Iris pigment epithelial cell (primary cell): ENCODE measurements around the gene RFESD.
"Not testable (repeated sequence)": the region's sequence is repeated elsewhere in the genome, so short reads cannot be mapped to it uniquely, and the experiment has no call there.

Source experiments
- DNase-seq: peaks from one replicate; pipeline ENCODE4 v3.0.0-alpha.2; 2011; ENCODE audit warnings: low read depth

The RFESD gene

GRCh38 chr5:95628933-95629332 lies 17.6 kb upstream of the RFESD start:
- no peak for DNase-seq

DNA sequence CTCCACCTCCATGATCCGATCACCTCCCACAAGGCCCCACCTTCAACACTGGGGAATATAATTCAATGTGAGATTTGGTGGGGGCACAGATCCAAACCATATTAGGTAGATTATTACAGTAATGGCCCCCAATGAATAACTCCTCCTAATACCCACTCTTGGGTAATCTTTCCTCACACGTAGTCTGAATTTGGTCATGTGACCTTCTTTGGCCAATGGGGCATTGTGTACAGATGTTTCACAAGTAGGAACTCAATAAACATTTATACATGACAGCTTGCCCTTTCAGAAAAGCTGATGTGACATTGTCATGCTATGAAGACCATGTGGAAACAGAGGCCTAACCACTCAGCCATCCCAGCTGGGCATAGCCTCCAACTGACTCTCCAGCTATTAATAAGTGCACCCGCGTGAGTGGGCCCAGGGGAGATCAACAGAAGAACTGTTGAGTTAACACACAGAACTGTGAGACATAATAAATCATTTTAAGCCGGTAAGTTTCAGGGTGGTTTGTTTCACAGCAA lies 16.1 kb upstream of the RFESD start:
- no peak for DNase-seq

DNA sequence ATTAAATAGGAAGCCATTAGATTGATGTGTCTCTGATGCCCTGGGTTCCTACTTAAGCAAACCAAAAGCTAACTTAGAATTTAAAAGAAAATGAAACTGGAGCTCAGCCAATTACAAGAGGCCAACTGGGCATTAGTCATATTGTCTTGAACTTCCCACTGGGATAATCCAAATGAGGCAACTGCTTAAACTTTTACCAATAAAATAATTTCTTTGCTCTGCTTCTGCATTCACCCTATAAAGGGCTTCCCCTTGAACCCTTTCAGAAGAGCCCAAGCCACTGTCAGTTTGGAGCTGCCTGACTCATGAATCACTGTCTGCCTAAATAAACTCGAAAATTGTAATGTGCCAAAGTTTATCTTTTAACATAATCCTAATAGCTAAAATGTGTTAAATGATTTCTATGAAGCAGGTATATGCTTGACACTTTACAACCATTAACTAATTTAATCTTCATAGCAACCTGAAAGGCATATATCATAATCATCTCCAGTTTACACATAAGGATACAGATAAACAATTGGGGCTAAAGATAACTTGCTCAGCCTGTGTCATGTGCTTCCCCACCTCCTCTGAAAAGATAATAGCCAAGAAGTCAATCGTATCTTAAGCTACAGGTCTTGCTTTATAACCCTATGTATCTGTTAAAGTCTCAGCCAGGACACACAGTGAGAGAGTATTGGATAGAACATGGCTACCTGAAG lies 15.2 kb upstream of the RFESD start:
- DNase-seq = peak; percentile 88

DNA sequence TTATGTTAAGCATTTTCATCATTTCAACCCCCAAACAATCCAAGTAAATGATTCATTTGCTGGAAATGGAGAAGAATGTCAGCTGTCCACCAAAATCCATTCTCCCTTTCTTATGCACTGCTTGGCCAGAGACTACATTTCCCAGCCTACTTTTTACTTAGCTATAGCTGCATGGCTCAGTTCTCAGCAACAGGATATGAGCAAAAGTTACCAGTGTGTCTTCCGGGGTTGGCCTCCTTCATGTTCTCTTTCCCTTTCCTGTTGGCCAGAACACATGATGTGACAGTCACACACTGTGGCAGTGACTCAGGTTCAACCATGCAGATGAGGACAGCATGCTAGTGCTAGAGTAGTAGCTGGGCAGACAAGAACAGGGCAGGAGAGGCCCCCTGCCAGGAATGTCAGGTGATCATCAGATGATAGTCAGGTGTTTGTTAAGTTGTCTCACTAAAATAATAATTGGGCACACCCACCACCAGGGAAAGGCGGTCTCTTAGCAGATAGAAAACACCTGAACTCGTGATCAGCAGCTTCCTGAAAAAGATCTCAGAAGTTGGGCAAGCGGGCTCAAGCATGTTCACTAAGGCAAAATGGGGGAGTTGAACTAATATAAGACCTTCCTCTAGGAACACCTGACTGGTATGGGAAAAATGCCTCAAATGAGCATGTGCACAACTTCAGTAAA lies 14.4 kb upstream of the RFESD start:
- peak; percentile 88 for DNase-seq

DNA sequence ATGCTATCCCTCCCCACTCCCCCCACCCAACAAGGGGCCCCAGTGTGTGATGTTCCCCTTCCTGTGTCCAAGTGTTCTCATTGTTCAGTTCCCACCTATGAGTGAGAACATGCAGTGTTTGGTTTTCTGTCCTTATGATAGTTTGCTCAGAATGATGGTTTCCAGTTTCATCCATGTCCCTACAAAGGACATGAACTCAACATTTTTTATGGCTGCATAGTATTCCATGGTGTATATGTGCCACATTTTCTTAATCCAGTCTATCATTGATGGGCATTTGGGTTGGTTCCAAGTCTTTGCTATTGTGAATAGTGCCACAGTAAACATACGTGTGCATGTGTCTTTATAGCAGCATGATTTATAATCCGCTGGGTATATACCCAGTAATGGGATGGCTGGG lies 13.6 kb upstream of the RFESD start:
- not testable (repeated sequence) for DNase-seq

- no peak for DNase-seq
These were observed 12.9 kb upstream of the RFESD start for GRCh38 chr5:95633671-95634070.

GRCh38 chr5:95634081-95634480 lies 12.5 kb upstream of the RFESD start:
- no peak for DNase-seq

- DNase-seq = no peak
These were observed 7.9 kb upstream of the RFESD start for GRCh38 chr5:95638632-95639031.

DNA sequence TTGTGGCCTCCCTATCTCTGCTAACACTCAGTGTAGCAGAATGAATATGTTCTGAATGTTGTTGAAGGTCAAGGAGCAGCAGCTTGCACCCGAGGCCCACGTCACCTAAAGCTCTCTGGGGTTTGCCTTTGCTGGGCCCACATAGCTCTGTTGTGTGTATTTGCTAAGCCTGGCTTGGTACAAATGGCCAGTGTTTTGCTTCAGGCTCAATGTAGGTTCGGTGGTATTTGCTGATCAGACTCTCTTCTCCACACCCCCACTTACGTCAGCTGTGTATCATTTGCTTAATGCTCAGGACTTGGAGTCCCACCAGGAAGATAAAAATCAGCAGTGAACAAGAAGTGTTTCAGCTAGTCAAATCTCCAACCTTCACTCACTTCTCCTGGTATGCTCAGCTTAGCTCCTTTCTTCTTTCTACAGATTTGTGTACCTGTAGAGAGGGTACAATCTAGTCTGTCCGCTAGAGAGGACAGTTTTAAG lies 4.8 kb upstream of the RFESD start:
- DNase-seq = peak; percentile 99

- DNase-seq = no peak
These were observed 3.4 kb upstream of the RFESD start for GRCh38 chr5:95643152-95643551.

DNA sequence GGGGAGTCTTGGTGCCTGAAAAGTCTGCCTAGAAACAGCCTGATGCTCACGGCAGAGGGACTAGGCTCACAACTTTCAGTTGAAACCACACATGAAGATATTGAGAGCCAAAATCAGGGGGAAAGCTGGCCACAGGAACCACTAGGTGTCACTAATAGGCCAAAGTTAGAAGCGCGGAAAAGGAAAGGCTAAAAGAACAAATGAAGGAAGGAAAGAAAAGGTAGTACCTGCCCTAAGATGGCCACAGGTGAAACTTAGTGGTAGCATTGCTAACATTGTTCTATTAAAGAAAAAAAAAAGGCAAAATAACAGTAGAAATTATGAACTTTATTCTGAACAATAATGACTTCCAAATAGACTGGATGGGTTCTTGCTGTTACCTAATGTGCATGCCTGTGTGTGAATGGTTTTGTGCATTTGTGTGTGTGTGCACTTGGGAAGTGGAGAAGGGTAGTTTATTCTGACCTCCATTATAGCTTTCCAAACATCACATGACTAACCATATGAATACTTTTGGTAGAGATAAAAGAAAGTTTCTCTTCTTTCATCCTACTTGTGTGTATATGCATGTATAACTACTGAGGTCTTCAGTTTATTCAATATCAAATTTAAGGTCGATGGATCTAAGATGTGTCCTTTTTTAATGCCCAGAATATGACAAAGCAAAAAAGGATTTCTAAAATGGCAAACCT lies 2.1 kb upstream of the RFESD start:
- peak; percentile 73 for DNase-seq

- DNase-seq = not testable (repeated sequence)
These were observed 380 bp upstream of the RFESD start for GRCh38 chr5:95646226-95646568.

DNA sequence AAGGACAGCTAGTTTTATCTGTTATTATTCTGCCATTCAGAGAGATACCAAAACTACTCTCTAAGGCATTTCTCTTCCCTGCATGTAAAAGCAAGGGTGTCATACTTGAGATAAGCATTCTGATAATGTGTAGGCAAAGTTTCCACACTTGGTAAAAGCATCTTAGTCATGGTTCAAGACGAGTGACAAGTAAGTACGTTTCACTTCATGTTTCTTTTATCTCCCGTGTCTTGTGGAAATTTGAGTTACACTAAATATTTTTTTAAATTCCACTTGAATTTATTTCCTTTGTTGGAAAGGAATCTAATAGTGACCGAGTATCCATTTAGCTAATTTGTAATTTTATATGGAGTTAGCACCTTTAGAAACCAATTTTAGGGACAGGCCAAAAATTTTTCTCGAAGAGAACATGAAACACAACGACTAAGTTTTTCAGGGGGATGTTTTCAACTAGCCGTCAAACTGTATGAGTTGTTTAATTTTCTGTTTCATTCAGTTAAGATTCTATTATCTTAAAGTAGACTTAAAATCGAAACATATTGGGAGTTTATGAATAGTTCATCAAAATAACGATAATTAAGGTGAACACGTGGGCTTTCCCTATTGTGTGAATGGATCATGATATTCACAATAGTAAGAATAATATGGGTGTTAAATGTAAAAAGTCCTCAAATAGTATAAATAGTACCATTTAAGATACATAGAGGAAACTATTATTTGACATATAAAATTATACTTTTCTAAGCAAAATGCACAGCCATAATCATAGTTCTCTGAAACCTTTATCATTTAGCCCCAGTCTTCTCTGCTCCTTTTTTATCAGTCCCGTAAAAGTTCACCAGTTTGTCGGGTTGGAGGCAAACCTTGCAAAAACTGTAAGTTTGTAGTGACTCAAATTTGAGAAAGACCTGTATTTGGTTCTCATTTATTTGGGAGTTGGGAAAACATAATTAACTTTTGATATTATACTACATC lies 1.6 kb downstream of the RFESD start:
- DNase-seq = peak; percentile 68

GRCh38 chr5:95649274-95649673 lies 2.7 kb downstream of the RFESD start:
- no peak for DNase-seq

- no peak for DNase-seq
These were observed 3.5 kb downstream of the RFESD start for GRCh38 chr5:95649842-95650620.

DNA sequence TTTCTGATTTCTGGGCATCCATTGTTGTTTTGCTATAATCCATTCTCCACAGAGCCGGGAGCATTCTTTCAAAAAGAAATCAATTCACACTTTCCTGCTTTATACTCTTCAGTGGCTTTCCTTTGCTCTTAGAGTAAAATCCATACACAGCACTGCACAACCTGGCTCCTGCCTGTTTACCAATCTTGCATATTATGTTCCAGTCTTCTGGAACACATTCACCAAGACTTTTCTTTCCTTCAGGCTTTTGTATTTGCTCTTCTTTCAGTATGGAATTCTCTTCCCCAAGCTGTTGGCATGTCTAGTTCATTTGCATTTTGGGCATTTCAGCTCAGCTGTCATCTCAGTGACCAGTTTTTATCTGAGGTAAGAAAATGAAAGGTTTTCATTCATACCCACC lies 6.3 kb downstream of the RFESD start:
- no peak for DNase-seq

DNA sequence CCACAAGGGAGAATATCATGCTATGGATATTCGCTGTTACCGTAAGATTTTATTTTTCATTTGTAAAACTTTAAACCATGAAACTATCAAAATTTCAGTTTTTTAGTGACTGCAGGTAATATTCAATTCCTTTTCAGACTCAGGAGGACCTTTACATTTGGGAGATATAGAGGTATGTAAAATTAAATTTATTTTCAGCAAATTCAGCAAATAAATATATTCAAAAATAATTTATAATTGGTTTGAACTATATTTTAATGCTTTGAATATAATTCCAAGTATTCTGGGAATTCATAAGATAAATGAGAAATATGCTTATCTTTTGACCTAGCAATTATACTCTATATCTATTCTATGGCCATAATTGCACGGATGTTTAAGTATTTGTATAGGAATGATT lies 7.6 kb downstream of the RFESD start:
- no peak for DNase-seq

DNA sequence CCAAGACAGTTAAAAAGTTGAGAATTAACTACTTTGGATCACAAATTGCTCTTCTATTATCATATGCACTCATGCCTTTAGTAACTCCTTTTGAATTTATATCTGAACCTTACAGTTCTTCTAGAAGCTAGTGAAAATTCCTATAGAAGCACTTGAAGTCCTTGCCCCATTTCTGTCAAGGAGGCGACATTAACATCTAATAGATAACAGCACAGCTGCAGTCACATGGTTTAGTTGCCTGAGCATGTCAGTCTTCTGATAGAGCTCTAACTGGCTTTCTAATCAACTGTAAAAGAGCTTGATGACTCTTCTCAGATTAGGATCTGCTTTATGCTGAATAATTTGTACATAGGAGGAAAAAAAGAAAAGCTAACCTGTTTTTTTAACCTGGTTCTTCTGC lies 9.0 kb downstream of the RFESD start:
- no peak for DNase-seq

DNA sequence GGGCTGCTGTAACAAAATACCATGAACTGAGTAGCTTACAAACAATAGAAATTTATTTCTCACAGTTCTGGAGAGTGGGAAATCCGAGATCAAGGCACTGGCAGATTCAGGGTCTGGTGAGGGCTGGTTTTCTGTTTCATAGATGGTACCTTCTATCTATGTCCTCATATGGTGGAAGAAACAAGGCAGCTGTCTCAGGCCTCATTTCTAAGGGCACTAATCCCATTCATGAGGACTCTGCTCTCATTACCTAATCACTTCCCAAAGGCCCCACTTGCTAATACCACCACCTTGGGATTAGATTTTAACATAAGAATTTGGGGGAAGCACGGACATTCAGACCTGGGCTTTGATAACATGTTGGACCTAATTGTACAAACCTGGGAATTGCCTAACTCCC lies 13.5 kb downstream of the RFESD start:
- no peak for DNase-seq

GRCh38 chr5:95662946-95663345 lies 16.4 kb downstream of the RFESD start:
- no peak for DNase-seq

GRCh38 chr5:95664204-95664786 lies 17.7 kb downstream of the RFESD start:
- peak; percentile 44 for DNase-seq
